GM23338 (cell line): Measurements from ENCODE around the gene CDC14B. TPM values are rescaled to one million over a fixed set of nuclear protein-coding genes. Genes with fewer than 3 reads are reported as not detected.

ENCODE experiments used
- ATAC-seq: fragments of 200-7000 bp; cut with Tn5 transposase; 3 replicates; pipeline ENCODE4 v1.9.1; 2020
- DNase-seq: peaks from one replicate; pipeline ENCODE4 v3.0.0-alpha.2; 2015; ENCODE audit warnings: low spot score
- H2AFZ ChIP-seq: fragments of 200-600 bp; sonication (generic); 2 replicates; pipeline ENCODE4 v1.8.0; 2016; ENCODE audit warnings: antibody characterized with exemption, mild to moderate bottlenecking, moderate library complexity
- H3F3A ChIP-seq: fragments of 200-600 bp; sonication (generic); replicated peaks from 2 replicates; pipeline ENCODE4 v1.8.0; 2017; ENCODE audit warnings: antibody characterized with exemption, mixed run types, low read depth
- H3K27ac ChIP-seq: fragments of 200-600 bp; sonication (generic); 2 replicates; pipeline ENCODE4 v1.6.1; 2016; ENCODE audit warnings: low read depth
- H3K27me3 ChIP-seq: fragments of 200-600 bp; sonication (generic); 2 replicates; pipeline ENCODE4 v1.8.0; 2016; ENCODE audit warnings: mild to moderate bottlenecking, mixed run types, moderate library complexity; ENCODE audit not compliant: insufficient read depth
- H3K36me3 ChIP-seq: fragments of 200-600 bp; sonication (generic); 2 replicates; pipeline ENCODE4 v1.8.0; 2016; ENCODE audit warnings: mild to moderate bottlenecking; ENCODE audit not compliant: insufficient read depth
- H3K4me1 ChIP-seq: fragments of 200-600 bp; sonication (generic); 2 replicates; pipeline ENCODE4 v1.8.0; 2016; ENCODE audit warnings: mild to moderate bottlenecking, moderate library complexity; ENCODE audit not compliant: insufficient read depth
- H3K4me2 ChIP-seq: fragments of 200-600 bp; sonication (generic); 2 replicates; pipeline ENCODE4 v1.7.1; 2017; ENCODE audit warnings: mixed run types
- H3K4me3 ChIP-seq: fragments of 200-600 bp; sonication (generic); 2 replicates; pipeline ENCODE4 v1.6.1; 2016; ENCODE audit warnings: mixed run types
- H3K79me2 ChIP-seq: fragments of 200-600 bp; sonication (generic); replicated peaks from 2 replicates; pipeline ENCODE4 v1.8.0; 2017; ENCODE audit warnings: mild to moderate bottlenecking; ENCODE audit not compliant: insufficient read depth
- H3K9me2 ChIP-seq: fragments of 200-600 bp; sonication (generic); 2 replicates; pipeline ENCODE4 v1.8.0; 2017; ENCODE audit not compliant: insufficient read depth
- H4K20me1 ChIP-seq: fragments of 200-600 bp; sonication (generic); replicated peaks from 2 replicates; pipeline ENCODE4 v1.8.0; 2017; ENCODE audit warnings: mild to moderate bottlenecking; ENCODE audit not compliant: insufficient read depth
- H3K27ac Mint-ChIP-seq: 2 replicates; pipeline ENCODE4 v1.8.0; 2020; ENCODE audit warnings: inconsistent platforms, mild to moderate bottlenecking, moderate library complexity, mixed read lengths
- H3K27me3 Mint-ChIP-seq: 3 replicates; pipeline ENCODE4 v1.8.0; 2022; ENCODE audit warnings: low read depth, mild to moderate bottlenecking, moderate library complexity, mixed read lengths, inconsistent platforms; ENCODE audit not compliant: insufficient read depth, poor library complexity
- H3K36me3 Mint-ChIP-seq: 3 replicates; pipeline ENCODE4 v1.8.0; 2021; ENCODE audit warnings: low read depth, mild to moderate bottlenecking, inconsistent platforms, moderate library complexity, mixed read lengths
- H3K4me1 Mint-ChIP-seq: 3 replicates; pipeline ENCODE4 v1.8.0; 2020; ENCODE audit warnings: mild to moderate bottlenecking, inconsistent platforms, mixed read lengths
- H3K4me3 Mint-ChIP-seq: 3 replicates; pipeline ENCODE4 v1.8.0; 2021; ENCODE audit warnings: moderate library complexity, mild to moderate bottlenecking, inconsistent platforms, mixed read lengths
- H3K9me3 Mint-ChIP-seq: 3 replicates; pipeline ENCODE4 v1.8.0; 2020; ENCODE audit warnings: moderate library complexity, mild to moderate bottlenecking, inconsistent platforms, mixed read lengths
- CREB1 ChIP-seq: fragments of 250-450 bp; sonication (Bioruptor Pico); IDR thresholded peaks from 2 replicates; pipeline ENCODE4 v1.5.0; 2020; ENCODE audit warnings: low read depth, mild to moderate bottlenecking, moderate library complexity
- CTCF ChIP-seq, 2 experiments: fragments of 200-600 bp in 1 of 2; sonication (generic) in 1 of 2; conservative IDR thresholded peaks; 2 replicates each; pipeline versions ENCODE4 v1.5.1 to v1.6.1; 2016 to 2017; ENCODE audit warnings: antibody characterized with exemption in 2 of 2, low read depth in 2 of 2, mild to moderate bottlenecking in 2 of 2, moderate library complexity in 1 of 2
- ETS1 ChIP-seq: IDR thresholded peaks from 2 replicates; pipeline ENCODE4 v1.6.1; 2016; ENCODE audit warnings: antibody characterized with exemption
- EZH2 ChIP-seq: fragments of 200-600 bp; sonication (generic); IDR thresholded peaks from one replicate; pipeline ENCODE4 v1.8.0; 2017; ENCODE audit warnings: antibody characterized with exemption, mild to moderate bottlenecking, low read depth; ENCODE audit not compliant: unreplicated experiment
- EZH2phosphoT487 ChIP-seq: fragments of 200-600 bp; sonication (generic); IDR thresholded peaks from one replicate; pipeline ENCODE4 v1.8.1; 2018; ENCODE audit warnings: antibody characterized with exemption; ENCODE audit not compliant: unreplicated experiment
- JUNB ChIP-seq: IDR thresholded peaks from one replicate; pipeline ENCODE4 v1.6.1; 2016; ENCODE audit warnings: antibody characterized with exemption; ENCODE audit not compliant: unreplicated experiment
- NANOG ChIP-seq: IDR thresholded peaks from 2 replicates; pipeline ENCODE4 v1.6.1; 2016; ENCODE audit warnings: antibody characterized with exemption, borderline replicate concordance
- POLR2AphosphoS5 ChIP-seq: IDR thresholded peaks from 2 replicates; pipeline ENCODE4 v1.6.1; 2016; ENCODE audit warnings: antibody characterized with exemption, low read depth
- REST ChIP-seq: IDR thresholded peaks from one replicate; pipeline ENCODE4 v1.6.1; 2018; ENCODE audit warnings: antibody characterized with exemption; ENCODE audit not compliant: unreplicated experiment
- STAT1 ChIP-seq: IDR thresholded peaks from one replicate; pipeline ENCODE4 v1.6.1; 2016; ENCODE audit warnings: antibody characterized with exemption; ENCODE audit not compliant: unreplicated experiment
- ZNF114 ChIP-seq: fragments of 250-450 bp; sonication (Bioruptor Pico); IDR thresholded peaks from 2 replicates; pipeline ENCODE4 v1.5.0; 2020; ENCODE audit warnings: mild to moderate bottlenecking, moderate library complexity
- ZNF331 ChIP-seq: fragments of 250-450 bp; sonication (Bioruptor Pico); IDR thresholded peaks from 2 replicates; pipeline ENCODE4 v1.5.0; 2020; ENCODE audit warnings: low read depth, mild to moderate bottlenecking, moderate library complexity
- ZNF462 ChIP-seq: fragments of 250-450 bp; sonication (Bioruptor Pico); IDR thresholded peaks from 2 replicates; pipeline ENCODE4 v1.5.0; 2020; ENCODE audit warnings: mild to moderate bottlenecking, moderate library complexity
- polyA plus RNA-seq: library from polyadenylated mRNA; unstranded; fragments of >200 nt; fragmentation: Nextera tagmentation; extraction: Ambion mirVana; gene quantifications from 2 replicates; pipeline ENCODE4 v1.2.1, GENCODE V29; 2016
- total RNA-seq: library from RNA; depleted of rRNA; stranded (reverse); fragments of >200 nt; shearing (Covaris generic); gene quantifications from 2 replicates; pipeline ENCODE4 v1.2.3, GENCODE V29; 2014

Gene CDC14B
- total and polyA plus RNA-seq, 2 experiments from 2014 or later: 12.2 to 52.1 TPM

GRCh38 chr9:96605328-96605727 is 14.3 kb downstream of the CDC14B start:
- TF ChIP-seq ZNF462 (CRISPR knock-in tag): no peak
- TF ChIP-seq CREB1 (CRISPR knock-in tag): no peak
- TF ChIP-seq EZH2: no peak
- no peak for TF ChIP-seq REST
- TF ChIP-seq ETS1: no peak
- TF ChIP-seq ZNF331: no peak
- TF ChIP-seq POLR2AphosphoS5: no peak
- TF ChIP-seq JUNB: no peak
- TF ChIP-seq STAT1: no peak
- no peak for TF ChIP-seq EZH2phosphoT487
- no peak for TF ChIP-seq NANOG
- no peak for TF ChIP-seq ZNF114 (CRISPR knock-in tag)
- TF ChIP-seq CTCF (conservative IDR thresholded peaks at IDR 0.05; ENCODE audit: low read depth in 2 of 2): no peak
- peaks cover 38% of the 10 kb centered on the region for H4K20me1 ChIP-seq
- no peaks in the 10 kb centered on the region for H3K27me3 ChIP-seq
- H3F3A ChIP-seq: no peaks in the 10 kb centered on the region
- no peak overlapping the region for H2AFZ ChIP-seq
- H3K9me2 ChIP-seq: no peaks in the 10 kb centered on the region
- H3K4me3 ChIP-seq: no peak overlapping the region
- no peaks in the 10 kb centered on the region for H3K36me3 ChIP-seq
- Mint-ChIP-seq H3K4me3 (no peak overlapping the region), H3K4me1 (peaks cover 28% of the 10 kb centered on the region), H3K27me3 (peaks cover 4% of the 10 kb centered on the region), H3K27ac (peak overlapping the region; percentile 47), H3K9me3 (no peaks in the 10 kb centered on the region), H3K36me3 (no peaks in the 10 kb centered on the region)
- peak; percentile 29 for DNase-seq
- peaks cover 96% of the 10 kb centered on the region for H3K79me2 ChIP-seq
- peaks cover 10% of the 10 kb centered on the region for H3K4me1 ChIP-seq
- peak; percentile 57 for ATAC-seq
- H3K4me2 ChIP-seq: peak overlapping the region; percentile 38; the same call in 1 of the 2 replicates
- peak overlapping the region; percentile 74 for H3K27ac ChIP-seq
